ENCODE measurements around the gene KRT20. TPM values are rescaled to one million over a fixed set of nuclear protein-coding genes. Genes with fewer than 3 reads are reported as not detected.

Gene KRT20
- total and polyA plus RNA-seq, 9 of the 15 experiments (the other 6 are each of a cell fraction or from before 2014, with no cell fraction given), result 0.44 TPM; not detected in 8

GRCh38 chr17:40828454-40829044, 56.5 kb downstream of the KRT20 start (continued):
- TF ChIP-seq ZBTB40 (IDR thresholded peaks at IDR 0.05), result peak; percentile 61
- TF ChIP-seq ZBTB40 (CRISPR knock-in tag; IDR thresholded peaks at IDR 0.05), result no peak
- TF ChIP-seq KLF10 (CRISPR knock-in tag; IDR thresholded peaks at IDR 0.05), result no peak
- TF ChIP-seq ZBTB1 (CRISPR knock-in tag; IDR thresholded peaks at IDR 0.05; ENCODE audit: borderline replicate concordance, low read depth), result no peak
- no peak for TF ChIP-seq ZNF124 (CRISPR knock-in tag; IDR thresholded peaks at IDR 0.05)
